Naive B cell (primary cell): ENCODE data around the gene CKS1B. TPM values are rescaled to one million over a fixed set of nuclear protein-coding genes. Genes with fewer than 3 reads are reported as not detected.

Experiments
- ATAC-seq, 2 donors: fragments of 150-1000 bp; cut with Tn5 transposase; 2 replicates each; pipeline ENCODE4 v1.10.0; 2021; ENCODE audit warnings: low read depth in 2 of 2, mild to moderate bottlenecking in 2 of 2, moderate library complexity in 2 of 2
- DNase-seq: peaks from one replicate; pipeline ENCODE4 v3.0.0; 2022
- H3K27ac Mint-ChIP-seq, 6 donors: one replicate each; pipeline ENCODE4 v1.8.0; 2020 to 2022; ENCODE audit warnings: mild to moderate bottlenecking in 6 of 6, mixed read lengths in 6 of 6, moderate library complexity in 5 of 6, inconsistent platforms in 2 of 6
- H3K27me3 Mint-ChIP-seq, 3 donors: one replicate each; pipeline ENCODE4 v1.8.0; 2021 to 2022; ENCODE audit warnings: mixed read lengths in 3 of 3, mild to moderate bottlenecking in 1 of 3
- H3K36me3 Mint-ChIP-seq, 2 donors: one replicate each; pipeline ENCODE4 v1.8.0; 2020 to 2022; ENCODE audit warnings: mixed read lengths in 2 of 2, inconsistent platforms in 1 of 2, mild to moderate bottlenecking in 1 of 2
- H3K4me1 Mint-ChIP-seq, 3 donors: one replicate each; pipeline ENCODE4 v1.8.0; 2020 to 2022; ENCODE audit warnings: mixed read lengths in 3 of 3, inconsistent platforms in 1 of 3, mild to moderate bottlenecking in 1 of 3, moderate library complexity in 1 of 3
- H3K4me3 Mint-ChIP-seq, 8 donors: one replicate each; pipeline ENCODE4 v1.8.0; 2020 to 2022; ENCODE audit warnings: mild to moderate bottlenecking in 8 of 8, mixed read lengths in 8 of 8, moderate library complexity in 8 of 8, inconsistent platforms in 2 of 8
- H3K9me3 Mint-ChIP-seq, 7 donors: one replicate each; pipeline ENCODE4 v1.8.0; 2020 to 2022; ENCODE audit warnings: mixed read lengths in 7 of 7, mild to moderate bottlenecking in 5 of 7, inconsistent platforms in 2 of 7, moderate library complexity in 1 of 7
- polyA plus RNA-seq, 6 donors: library from polyadenylated mRNA; unstranded; fragments of 300-500 nt; fragmentation: Illumina TruSeq; gene quantifications; one replicate each; pipeline ENCODE4 v1.2.3, GENCODE V29; 2021; ENCODE audit warnings: low read depth in 6 of 6

The CKS1B gene
- polyA plus RNA-seq, 6 donors from 2014 or later, result 117 to 196 (median 131) TPM

GRCh38 chr1:154940213-154940560, 34.3 kb upstream of the CKS1B start:
- Mint-ChIP-seq H3K36me3 (no peaks in the 10 kb centered on the region), H3K9me3 (peaks cover 0 to 1% (median 0%) of the 10 kb centered on the region in 7 donors), H3K27me3 (no peaks in the 10 kb centered on the region), H3K4me1 (peaks cover 61 to 85% (median 83%) of the 10 kb centered on the region in 3 donors), H3K4me3 (peak overlapping the region in 3 of 8 donors; percentile 59 to 68 (median 63)), H3K27ac (peak overlapping the region in 1 of 6 donors; percentile 59)
- ATAC-seq (no peak), DNase-seq (no peak)

DNA sequence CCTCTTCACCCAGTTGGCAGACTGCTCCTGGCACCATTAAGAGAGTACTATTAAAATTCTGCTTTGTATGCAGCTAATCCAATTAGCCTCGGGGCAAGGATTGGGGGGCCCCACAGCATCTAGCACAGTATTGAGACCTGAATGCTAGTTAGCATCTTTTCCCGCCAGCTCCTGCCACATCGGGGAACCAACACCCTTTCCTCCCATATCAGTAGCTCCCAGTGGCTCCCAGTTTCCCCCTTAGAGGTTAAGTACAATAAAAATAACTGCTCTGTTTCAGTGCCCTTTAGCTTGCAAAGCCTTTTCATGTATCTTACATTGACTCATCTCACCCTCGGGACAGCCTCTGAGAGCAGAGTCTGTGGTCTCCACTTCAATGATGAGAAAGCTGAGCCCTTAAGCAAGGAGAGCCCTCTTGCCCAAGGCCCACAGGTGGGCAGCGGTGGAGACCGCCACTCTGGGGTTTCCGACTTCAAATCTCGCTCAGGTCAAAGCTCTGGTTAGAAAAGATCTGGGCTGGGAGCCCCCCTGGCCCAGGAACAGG, 33.8 kb upstream of the CKS1B start:
- no peaks in the 10 kb centered on the region for H3K27me3 Mint-ChIP-seq
- ATAC-seq, result no peak
- H3K27ac Mint-ChIP-seq, result peak overlapping the region in 4 of 6 donors; percentile 56 to 84 (median 82)
- H3K9me3 Mint-ChIP-seq, result peaks cover 0 to 1% (median 0%) of the 10 kb centered on the region in 7 donors
- H3K4me3 Mint-ChIP-seq, result peak overlapping the region in 6 of 8 donors; percentile 41 to 72 (median 54)
- no peak for DNase-seq
- H3K4me1 Mint-ChIP-seq, result peaks cover 59 to 83% (median 80%) of the 10 kb centered on the region in 3 donors
- no peaks in the 10 kb centered on the region for H3K36me3 Mint-ChIP-seq

GRCh38 chr1:154941333-154942013, 33.0 kb upstream of the CKS1B start:
- no peak for ATAC-seq
- peak overlapping the region in 3 of 6 donors; percentile 44 to 84 (median 65) for H3K27ac Mint-ChIP-seq
- H3K36me3 Mint-ChIP-seq, result peaks cover 0 to 5% of the 10 kb centered on the region in 2 donors
- H3K4me3 Mint-ChIP-seq, result peak overlapping the region in 7 of 8 donors; percentile 37 to 73 (median 51)
- no peaks in the 10 kb centered on the region for H3K27me3 Mint-ChIP-seq
- peaks cover 57 to 80% (median 76%) of the 10 kb centered on the region in 3 donors for H3K4me1 Mint-ChIP-seq
- no peak for DNase-seq
- peaks cover 0 to 1% (median 0%) of the 10 kb centered on the region in 7 donors for H3K9me3 Mint-ChIP-seq

DNA sequence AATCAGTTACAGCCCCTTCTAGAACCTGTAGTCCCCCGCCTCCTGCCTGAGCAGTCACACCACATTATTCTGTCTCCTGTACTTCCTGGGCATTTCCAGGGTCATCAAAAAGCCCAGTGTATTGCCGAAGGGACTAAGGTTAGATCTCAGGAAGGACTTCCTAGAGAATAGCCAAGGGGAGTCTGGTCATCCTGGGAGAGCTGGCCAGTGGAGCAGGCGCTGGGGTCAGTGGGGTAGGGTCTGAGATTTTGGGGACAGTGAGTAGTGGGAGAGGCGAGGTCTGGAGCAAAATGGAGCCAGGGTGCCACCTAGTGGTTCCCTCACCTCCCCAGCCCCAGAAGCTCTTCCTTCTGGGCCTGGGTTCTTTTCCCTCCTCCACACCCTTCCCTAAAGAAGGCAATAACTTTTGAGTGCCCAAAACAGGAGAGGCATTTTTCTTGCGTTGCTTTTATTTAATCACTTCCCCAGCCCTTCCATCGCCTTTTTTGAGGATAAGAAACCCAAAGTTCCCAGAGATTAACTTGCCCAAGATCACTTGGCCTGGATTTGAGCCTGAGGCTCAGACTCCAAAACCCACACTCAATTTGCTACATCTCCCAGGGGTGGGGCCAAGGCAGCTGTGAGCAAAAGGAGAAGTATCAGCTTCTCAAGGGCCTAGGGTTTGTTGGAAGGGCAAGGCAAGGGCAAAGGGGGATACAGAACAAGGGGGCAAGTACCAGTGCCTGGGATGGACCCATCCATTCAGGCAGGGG, 30.7 kb upstream of the CKS1B start:
- DNase-seq (peak; percentile 33), ATAC-seq (peak; percentile 25 to 38)
- Mint-ChIP-seq H3K27ac (peak overlapping the region; percentile 84 to 96 (median 90)), H3K27me3 (no peaks in the 10 kb centered on the region), H3K9me3 (peaks cover 0 to 1% (median 0%) of the 10 kb centered on the region in 7 donors), H3K4me3 (peak overlapping the region; percentile 24 to 84 (median 68)), H3K4me1 (peaks cover 53 to 65% (median 60%) of the 10 kb centered on the region in 3 donors), H3K36me3 (peaks cover 4 to 22% of the 10 kb centered on the region in 2 donors)

GRCh38 chr1:154944401-154945159, 29.9 kb upstream of the CKS1B start:
- ATAC-seq, result no peak
- Mint-ChIP-seq H3K36me3 (peaks cover 4 to 24% of the 10 kb centered on the region in 2 donors), H3K9me3 (peaks cover 0 to 1% (median 0%) of the 10 kb centered on the region in 7 donors), H3K4me3 (peak overlapping the region in 5 of 8 donors; percentile 63 to 77 (median 71)), H3K27ac (peak overlapping the region in 5 of 6 donors; percentile 76 to 91 (median 87)), H3K4me1 (peaks cover 49 to 59% (median 56%) of the 10 kb centered on the region in 3 donors), H3K27me3 (no peaks in the 10 kb centered on the region)
- DNase-seq, result no peak

- ATAC-seq (no peak), DNase-seq (no peak)
- peak overlapping the region in 1 of 8 donors; percentile 62 for H3K4me3 Mint-ChIP-seq
- peaks cover 46 to 56% (median 52%) of the 10 kb centered on the region in 3 donors for H3K4me1 Mint-ChIP-seq
- peak overlapping the region in 1 of 6 donors; percentile 84 for H3K27ac Mint-ChIP-seq
- peaks cover 0 to 1% (median 0%) of the 10 kb centered on the region in 7 donors for H3K9me3 Mint-ChIP-seq
- H3K36me3 Mint-ChIP-seq, result peaks cover 4 to 25% of the 10 kb centered on the region in 2 donors
- no peaks in the 10 kb centered on the region for H3K27me3 Mint-ChIP-seq
Measured at GRCh38 chr1:154945160-154945961, 29.1 kb upstream of the CKS1B start.

DNA sequence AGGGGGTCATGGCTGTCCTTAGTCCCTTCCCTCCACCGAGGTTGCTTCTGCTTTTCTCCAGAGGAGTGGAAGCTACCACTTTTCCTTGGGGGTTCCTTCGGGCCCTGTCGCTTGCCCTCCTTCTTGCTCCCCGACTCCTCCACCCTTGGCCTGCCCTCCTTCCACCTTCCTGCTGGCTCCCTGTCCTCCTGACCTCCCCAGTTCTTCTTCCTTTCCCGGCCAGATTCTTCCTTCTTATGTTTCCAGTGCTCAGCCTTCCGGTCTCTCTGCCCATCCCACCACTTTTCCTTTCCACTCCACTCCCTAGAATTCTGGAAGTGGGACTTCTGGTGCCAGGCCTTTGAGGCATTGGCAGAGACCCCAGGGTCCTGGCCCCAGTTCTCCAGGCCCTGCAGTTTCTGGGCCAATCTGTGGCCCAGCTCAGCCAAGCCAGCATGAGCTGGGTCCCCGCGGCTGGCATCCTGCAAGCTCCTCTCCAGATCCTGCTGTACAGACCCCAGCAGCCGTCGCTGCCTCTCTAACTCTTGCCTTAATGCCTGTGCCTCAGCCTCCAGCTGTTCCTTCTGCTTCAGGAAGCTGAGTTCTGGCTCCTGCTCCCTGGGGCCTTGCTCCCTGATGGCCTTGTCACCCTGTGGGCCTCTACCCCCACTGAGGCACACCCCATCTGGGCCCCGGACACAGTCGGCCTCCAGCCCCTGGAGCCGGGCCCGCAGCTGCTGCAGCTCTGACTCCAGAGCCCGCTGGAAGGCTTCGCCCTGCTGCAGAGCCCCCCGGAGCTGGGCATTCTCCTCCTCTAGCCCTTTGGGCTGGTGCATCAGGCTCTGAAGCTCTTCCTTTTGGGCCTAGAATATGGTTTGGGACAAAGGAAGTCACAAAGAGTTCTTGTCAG, 28.3 kb upstream of the CKS1B start:
- Mint-ChIP-seq H3K4me3 (peak overlapping the region in 1 of 8 donors; percentile 62), H3K4me1 (peaks cover 43 to 56% (median 52%) of the 10 kb centered on the region in 3 donors)

GRCh38 chr1:154948079-154948478, 26.4 kb upstream of the CKS1B start:
- Mint-ChIP-seq H3K36me3 (peaks cover 9 to 31% of the 10 kb centered on the region in 2 donors), H3K27me3 (no peaks in the 10 kb centered on the region), H3K9me3 (no peaks in the 10 kb centered on the region), H3K27ac (peak overlapping the region in 2 of 6 donors; percentile 54 to 76), H3K4me1 (peaks cover 42 to 57% (median 49%) of the 10 kb centered on the region in 3 donors), H3K4me3 (peak overlapping the region in 1 of 8 donors; percentile 21)
- no peak for DNase-seq
- ATAC-seq, result no peak

More for the DNA sequence above, 28.3 kb upstream of the CKS1B start:
- Mint-ChIP-seq H3K36me3 (peaks cover 9 to 31% of the 10 kb centered on the region in 2 donors), H3K9me3 (no peaks in the 10 kb centered on the region), H3K27ac (peak overlapping the region in 3 of 6 donors; percentile 67 to 79 (median 75)), H3K27me3 (no peaks in the 10 kb centered on the region)
- DNase-seq (no peak), ATAC-seq (no peak)

DNA sequence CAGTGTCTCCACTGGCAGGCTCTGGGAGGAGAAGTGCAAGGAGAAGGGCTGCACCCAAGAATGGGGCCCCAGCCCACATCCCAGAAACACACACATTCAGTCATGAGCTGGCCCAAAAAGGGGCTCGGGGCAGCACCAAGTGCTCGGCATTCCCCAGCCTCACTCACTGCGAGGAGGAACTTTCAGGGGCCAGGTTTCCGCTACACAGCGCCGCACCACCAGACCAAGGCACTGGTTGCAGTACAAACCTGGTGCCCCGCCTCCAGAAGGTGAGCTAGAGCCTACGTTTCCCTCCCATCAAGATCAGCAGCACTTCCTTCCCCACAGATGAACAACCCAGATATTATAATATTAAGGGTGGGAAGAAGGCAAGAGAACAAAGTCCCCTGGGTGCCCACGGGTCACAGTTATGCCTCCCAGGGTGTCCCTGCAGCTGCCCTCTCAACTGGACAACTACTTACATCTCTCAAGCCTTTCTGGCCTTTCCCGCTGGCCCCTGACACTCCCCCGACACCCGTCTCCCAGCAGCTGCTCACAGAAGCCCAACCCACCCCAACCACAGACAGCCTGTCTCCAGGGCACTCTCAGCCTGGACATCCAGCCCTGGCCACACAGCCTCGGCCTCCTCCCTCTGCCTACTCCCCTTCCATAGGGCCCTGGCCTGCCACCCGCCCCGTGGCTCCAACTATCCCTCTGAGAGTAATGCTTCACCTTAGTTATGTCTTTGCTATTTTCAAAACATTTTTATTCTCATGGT, 22.4 kb upstream of the CKS1B start:
- Mint-ChIP-seq H3K4me3 (peak overlapping the region; percentile 21 to 98 (median 72)), H3K4me1 (peaks cover 54 to 70% (median 64%) of the 10 kb centered on the region in 3 donors), H3K9me3 (no peaks in the 10 kb centered on the region), H3K27ac (peak overlapping the region; percentile 89 to 100 (median 94)), H3K36me3 (peaks cover 9 to 21% of the 10 kb centered on the region in 2 donors), H3K27me3 (no peaks in the 10 kb centered on the region)
- ATAC-seq, result peak; percentile 38 to 48
- peak; percentile 55 for DNase-seq

DNA sequence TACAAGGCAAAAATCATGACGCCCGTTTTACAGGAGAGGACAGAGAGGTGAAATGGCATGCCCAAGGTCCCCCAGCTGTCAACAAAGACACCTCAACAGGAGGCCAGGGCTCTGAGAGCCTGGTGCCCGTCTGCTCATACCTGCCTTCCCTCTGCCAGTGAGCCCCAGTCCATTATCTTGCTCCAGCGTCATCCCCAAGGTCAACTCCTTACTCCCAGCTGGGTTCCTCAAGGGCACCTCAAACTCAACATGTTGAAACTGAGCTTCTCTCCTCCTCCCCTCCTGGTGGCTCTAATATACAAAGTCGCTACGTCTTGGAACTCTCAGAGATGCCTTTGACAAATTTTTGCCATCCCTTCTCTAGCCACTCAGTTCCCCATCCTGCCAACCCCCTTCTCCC, 21.8 kb upstream of the CKS1B start:
- H3K36me3 Mint-ChIP-seq, result peaks cover 9 to 18% of the 10 kb centered on the region in 2 donors
- peak overlapping the region; percentile 78 to 100 (median 94) for H3K27ac Mint-ChIP-seq
- peak overlapping the region in 7 of 8 donors; percentile 21 to 98 (median 75) for H3K4me3 Mint-ChIP-seq
- H3K9me3 Mint-ChIP-seq, result no peaks in the 10 kb centered on the region
- H3K27me3 Mint-ChIP-seq, result no peaks in the 10 kb centered on the region
- no peak for DNase-seq
- peaks cover 54 to 74% (median 64%) of the 10 kb centered on the region in 3 donors for H3K4me1 Mint-ChIP-seq
- no peak for ATAC-seq

DNA sequence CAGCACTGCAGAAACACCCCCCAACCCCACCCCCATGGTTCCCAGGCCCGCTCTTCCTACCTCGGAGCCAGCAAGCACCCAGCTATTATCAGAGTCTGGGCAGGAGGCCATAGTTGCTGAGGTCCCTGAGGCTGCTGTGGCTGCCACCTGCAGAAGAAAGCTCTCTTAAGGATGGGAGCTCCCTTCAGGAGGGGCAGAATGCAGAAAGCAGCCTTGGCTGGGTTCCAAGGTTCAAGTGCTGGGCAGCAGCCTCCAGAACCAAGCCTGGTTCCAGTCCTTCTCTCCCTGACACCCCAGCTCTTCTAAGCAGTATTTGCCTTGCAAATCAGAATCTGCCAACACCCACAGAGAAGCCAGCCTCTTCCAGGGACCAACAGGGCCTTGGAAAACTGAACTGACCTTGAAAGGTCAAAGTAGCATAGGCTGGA, 20.9 kb upstream of the CKS1B start:
- peak overlapping the region; percentile 61 to 100 (median 91) for H3K27ac Mint-ChIP-seq
- ATAC-seq (no peak), DNase-seq (no peak)
- peak overlapping the region in 5 of 8 donors; percentile 90 to 98 (median 97) for H3K4me3 Mint-ChIP-seq
- H3K36me3 Mint-ChIP-seq, result peaks cover 6 to 11% of the 10 kb centered on the region in 2 donors
- peaks cover 52 to 72% (median 68%) of the 10 kb centered on the region in 3 donors for H3K4me1 Mint-ChIP-seq
- H3K27me3 Mint-ChIP-seq, result no peaks in the 10 kb centered on the region
- no peaks in the 10 kb centered on the region for H3K9me3 Mint-ChIP-seq
